HK-2 (cell line): ENCODE measurements around the gene HSBP1L1.
"Not testable (repeated sequence)": the region's sequence is repeated elsewhere in the genome, so short reads cannot be mapped to it uniquely, and the experiment has no call there.

Source experiments
- DNase-seq: peaks from one replicate; pipeline ENCODE4 v3.0.0-alpha.2; 2018; ENCODE audit not compliant: unreplicated experiment

Gene HSBP1L1

DNA sequence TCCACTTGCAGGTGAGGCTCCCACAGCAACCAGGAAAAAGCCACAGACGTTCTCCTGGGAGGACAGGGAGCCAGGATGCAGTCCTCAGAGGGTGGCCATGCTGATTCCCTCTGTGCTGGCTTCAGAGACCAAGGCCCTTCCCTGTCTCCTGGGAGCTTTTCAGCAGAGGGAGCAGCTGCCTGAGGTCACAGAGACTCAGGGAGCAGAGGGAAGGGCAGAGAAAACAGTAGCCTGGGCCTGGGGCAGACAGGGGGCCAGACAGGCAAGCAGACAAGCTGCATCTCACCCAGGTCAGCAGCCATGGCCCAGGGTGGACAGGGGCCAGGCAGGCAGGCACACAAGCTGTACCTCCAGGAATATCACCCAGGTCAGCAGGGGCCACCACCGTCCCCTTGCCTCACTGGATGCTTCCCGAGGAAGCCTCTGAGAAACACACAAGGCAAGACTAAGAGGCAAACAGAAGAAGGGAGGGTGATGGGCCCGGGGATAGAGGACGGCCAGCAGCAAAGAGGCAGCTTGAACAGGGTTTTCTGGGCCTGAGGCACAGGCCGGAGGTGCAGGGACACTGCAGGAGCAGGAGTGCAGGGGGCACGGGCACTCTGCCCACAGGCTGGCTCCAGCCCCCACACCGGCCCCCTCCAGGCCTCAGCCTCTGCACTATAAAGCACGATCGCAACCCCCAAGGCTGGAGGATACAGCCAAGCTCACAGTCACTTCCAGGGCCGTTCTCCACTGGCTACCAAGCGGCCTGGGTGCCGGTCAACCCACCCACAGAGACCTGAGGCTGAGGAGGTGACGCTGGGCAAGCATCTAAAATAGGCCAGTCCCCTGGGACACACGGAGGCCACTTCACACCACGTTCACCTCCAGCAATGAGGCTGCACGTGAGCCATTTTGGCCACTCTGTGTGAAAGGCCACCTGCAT, 19.1 kb upstream of the HSBP1L1 start:
- DNase-seq: no peak

DNA sequence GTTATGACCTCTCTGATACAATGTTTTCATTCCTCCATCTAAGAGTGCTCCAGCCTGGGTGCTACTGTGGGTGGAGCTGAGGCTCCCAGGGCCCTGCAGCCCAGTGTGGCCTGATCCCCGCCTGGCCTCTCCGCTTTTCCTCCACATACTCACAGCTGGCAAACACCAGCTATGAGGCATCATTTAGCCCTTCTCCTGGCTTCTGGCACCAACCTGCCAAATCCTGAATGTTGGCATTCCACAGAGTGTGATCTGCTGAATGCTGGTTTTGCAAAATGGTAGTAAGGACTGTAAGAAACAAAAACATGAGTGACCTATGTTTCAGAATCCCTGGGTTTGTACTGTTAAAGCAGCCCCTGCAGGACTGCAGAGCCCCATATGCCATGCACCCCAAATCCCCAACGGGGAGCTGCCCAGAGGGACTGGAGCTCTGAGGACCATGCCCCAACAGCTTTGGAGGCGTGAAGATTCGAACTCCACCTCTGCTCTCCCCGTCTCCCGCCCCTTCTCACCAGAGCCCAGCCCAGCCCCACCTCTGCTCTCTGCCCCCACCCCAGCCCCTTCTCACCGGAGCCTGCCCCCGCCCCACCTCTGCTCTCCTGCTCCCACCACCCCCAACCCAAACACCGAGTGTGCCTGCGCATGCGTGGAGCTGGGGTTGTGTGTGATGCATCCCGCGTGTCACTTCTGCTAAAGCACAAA, 17.2 kb upstream of the HSBP1L1 start:
- DNase-seq: no peak

- no peak for DNase-seq
Observed at GRCh38 chr18:79947881-79948610, 16.4 kb upstream of the HSBP1L1 start.

DNA sequence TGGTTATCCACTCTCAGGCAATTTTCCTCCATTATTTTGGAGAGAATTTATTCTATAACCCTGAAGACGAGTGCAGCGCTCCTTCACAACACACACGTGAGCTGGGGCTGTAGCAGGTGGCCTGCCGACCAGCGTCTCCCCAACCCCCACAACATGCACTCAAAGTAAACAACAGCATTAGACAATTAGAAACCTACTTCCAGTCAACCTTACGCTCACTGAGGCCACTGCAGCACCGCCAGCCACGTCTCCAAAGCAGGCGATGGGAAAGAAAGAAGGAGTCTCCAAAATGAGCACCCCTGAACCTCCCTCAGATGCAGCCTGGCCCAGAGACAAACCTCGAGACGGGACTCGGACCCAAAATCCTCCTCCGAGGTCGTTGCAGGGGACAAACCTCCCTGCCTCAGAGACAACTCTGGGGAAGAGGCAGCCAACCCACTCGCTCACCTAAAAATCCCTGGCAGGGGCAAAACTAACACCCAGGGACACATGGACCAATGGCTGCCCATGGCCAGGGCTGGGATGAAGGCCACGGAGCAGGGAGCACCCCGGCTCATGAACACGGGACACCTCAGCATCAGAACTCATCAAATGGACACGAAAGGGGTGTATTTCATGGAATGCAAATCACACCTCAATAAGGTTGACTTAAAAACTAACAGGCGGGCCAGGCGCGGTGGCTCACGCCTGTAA, 15.6 kb upstream of the HSBP1L1 start:
- no peak for DNase-seq

- DNase-seq: no peak
Observed at GRCh38 chr18:79949697-79950487, 14.6 kb upstream of the HSBP1L1 start.

- peak; percentile 33 for DNase-seq
Observed at GRCh38 chr18:79950515-79951341, 13.7 kb upstream of the HSBP1L1 start.

DNA sequence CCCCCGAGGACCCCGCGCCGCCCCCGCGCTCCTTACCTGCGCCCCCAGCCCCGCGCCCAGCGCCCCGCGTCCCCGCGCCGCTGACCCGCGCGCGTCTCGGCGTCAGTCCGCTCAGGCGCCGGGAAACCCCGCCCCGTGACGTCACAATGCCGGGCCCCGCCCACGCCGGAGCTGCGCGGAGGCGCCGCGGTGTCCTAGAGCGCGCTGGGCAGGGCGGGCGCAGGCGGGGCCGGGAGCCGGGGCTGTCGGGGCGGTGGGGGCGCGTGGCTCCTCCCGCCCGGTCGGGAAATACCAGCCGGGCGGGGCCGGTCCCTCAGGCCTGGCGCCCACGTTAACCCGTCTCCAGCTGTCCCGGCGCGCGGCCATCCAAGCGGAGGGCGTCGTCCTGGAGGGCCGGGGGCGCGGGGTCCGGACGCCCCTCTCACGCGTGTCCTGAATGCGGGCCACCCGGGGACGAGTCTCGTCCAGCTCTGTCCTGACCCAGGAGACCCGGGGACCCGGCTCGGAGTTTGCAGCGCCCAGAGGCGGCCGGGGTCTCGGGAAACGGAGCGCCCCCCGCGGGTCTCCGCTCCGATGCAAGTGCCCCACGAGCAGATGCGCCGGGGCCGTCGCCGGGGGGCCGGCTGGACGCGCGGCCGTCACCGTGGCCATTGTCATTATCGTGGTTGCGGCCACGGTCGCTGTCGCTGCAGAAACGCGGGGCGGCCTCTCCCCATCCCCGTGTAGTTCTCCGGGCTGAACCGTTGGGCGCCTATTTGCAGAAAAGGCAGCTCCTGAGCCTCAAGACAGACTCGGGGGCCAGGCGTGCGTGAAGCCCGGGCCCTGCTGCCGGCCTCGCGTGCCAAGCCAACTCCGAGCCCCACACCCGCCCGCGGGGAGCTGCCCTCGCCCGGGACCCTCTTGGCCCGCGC, 12.6 kb upstream of the HSBP1L1 start, which contains the start of gene SLC66A2:
TSS of gene SLC66A2 (minus strand) at position 109 of the 911 bp plus-strand sequence. CDS start 727 bp downstream, outside the sequence.
- peak; percentile 85 for DNase-seq

DNA sequence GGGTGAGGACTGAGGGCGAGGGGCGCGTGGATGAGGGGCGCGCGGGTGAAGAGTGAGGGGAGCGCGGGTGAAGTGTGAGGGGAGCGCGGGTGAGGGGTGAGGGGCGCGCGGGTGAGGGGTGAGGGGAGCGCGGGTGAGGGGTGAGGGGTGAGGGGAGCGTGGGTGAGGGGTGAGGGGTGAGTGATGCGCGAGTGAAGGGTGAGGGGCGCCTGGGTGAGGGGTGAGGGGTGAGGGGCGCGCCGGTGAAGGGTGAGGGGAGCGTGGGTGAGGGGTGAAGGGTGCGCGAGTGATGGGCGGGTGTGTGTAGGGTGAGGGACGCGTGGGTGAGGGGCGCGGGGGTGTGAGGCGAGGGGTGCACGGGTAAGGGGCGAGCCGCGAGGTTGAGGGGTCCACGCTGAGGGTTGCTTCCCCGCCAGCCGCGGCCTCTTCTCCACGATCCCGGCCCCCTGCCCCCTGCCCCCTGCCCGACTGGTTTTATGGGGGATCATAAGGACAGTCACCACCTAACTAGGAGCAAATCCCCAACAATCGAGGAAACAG, 11.9 kb upstream of the HSBP1L1 start:
- DNase-seq: no peak

DNA sequence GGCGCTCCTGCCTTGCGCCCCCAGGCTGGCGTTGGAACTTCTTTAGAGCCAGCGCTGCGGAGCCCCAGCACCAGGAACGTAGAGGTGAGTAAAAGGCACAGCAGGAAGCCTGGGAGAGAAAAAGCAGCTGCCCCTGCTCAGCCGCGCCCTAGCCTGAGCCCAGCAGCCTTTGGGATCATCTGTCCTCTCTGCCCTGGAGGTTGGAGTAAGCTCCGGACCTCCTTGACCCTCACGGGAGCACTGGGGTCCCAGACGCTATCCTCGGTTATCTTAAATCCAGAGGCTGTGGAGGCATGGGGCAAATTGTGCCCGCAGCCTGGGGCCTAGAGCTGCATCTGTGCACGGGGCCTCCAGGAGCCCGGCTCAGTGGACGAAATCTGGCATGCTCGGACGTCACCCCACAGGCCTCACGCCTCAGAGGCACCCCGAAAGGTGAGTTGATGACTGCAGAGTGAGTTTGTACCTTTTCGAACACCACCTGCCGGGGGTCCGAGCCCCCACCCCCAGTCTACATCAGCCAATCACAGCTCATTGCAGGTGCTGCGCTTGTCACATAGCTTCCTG, 11.4 kb upstream of the HSBP1L1 start:
- DNase-seq: no peak

DNA sequence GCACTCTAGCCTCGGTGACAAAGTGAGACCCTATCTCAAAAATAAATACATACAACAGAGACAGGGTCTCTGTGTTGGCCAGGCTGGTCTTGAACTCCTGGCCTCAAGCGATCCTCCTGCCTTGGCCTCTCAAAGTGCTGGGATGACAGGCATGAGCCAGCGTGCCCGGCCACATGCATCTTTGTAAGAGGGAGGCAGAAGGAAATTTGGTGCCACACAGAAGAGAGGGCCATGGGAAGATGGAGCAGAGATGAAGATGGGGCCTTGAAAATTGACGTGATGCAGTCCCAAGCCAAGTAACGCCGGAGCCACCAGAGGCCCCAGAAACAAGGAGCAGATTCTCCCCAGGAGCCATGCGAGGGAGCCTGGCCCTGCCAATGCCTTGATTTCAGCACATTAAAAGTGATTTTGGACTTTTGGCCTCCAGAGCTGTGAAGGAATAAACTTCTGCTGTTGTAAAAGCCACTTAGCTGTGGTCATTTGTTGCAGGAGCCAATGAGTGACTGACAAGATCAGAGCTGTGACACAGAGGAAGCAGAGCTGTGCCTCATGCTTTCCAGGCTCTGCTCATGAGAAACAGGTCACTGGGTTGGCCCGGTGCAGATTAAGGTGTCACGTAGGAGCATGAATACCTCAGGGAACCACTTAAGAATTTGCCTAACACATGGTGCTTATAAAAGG, 10.3 kb upstream of the HSBP1L1 start:
- DNase-seq: no peak

- no peak for DNase-seq
Observed at GRCh38 chr18:79954791-79955190, 9.7 kb upstream of the HSBP1L1 start.

- DNase-seq: no peak
Observed at GRCh38 chr18:79955302-79956075, 9.0 kb upstream of the HSBP1L1 start.

DNA sequence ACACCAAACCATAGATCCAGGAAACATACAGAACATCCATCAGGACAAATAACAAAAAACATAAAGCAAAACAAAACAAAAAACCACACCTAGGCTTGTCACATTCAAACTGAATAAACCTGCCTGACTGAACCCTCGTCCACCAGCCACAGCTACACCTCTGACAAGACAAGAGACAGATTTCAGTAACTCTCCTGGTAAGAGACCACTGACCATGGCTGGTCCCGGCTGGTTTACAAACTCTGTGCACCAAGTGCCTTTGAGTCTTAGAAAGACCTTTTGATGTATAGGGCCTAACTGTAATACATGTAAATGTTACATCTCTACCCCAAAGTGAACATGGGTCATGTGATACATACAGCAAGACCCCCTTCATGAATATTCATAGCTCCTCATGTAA, 8.2 kb upstream of the HSBP1L1 start:
- no peak for DNase-seq

DNA sequence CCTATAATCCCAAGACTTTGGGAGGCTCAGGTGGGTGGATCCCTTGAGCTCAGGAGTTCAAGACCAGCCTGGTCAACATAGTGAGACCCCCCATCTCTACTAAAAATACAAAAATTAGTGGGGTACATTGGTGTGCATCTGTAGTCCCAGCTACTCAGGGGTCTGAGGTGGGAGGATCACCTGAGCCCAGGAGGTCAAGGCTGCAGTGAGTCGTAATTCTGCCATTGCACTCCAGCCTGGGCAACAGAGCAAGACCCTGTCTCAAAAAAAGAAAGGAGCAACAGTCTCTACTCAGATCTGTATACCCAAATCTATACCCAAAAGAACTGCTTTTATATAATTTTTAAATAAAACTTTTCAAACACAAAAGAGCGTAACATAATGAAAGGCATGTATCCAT, 5.5 kb upstream of the HSBP1L1 start:
- DNase-seq: no peak

GRCh38 chr18:79960161-79960801, 4.2 kb upstream of the HSBP1L1 start:
- DNase-seq: not testable (repeated sequence)

DNA sequence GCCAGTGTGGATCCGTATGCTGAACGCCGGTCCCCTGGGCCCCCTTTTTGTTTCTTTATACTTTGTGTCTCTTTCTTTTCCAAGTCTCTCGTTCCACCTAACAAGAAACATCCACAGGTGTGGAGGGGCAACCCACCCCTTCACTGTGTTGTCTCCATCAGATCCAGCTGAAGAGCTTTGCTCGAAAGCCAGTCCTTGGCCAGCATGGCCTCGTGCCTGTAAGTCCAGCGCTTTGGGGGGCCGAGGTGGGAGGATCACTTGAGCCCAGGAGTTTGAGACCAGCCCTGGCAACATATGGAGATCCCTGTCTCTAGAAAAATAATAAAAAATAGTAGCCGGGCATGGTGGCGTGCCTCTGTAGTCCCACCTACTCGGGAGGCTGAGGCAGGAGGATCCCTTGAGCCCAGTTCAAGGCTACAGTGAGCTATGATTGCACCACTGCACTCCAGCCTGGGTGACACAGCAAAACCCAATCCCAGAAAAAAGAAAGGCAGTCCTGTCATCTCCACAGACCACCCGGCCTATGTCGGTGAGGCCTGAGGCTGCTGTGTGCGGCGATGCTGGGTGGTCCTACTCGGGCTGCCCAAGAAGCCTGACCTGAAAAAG, 3.4 kb upstream of the HSBP1L1 start:
- DNase-seq: no peak
